ENCODE measurements around the gene CHRNA7. TPM values are rescaled to one million over a fixed set of nuclear protein-coding genes. Genes with fewer than 3 reads are reported as not detected.

Gene CHRNA7
- total RNA-seq, 2 donors from 2014 or later = 3.7 to 9.3 TPM

DNA sequence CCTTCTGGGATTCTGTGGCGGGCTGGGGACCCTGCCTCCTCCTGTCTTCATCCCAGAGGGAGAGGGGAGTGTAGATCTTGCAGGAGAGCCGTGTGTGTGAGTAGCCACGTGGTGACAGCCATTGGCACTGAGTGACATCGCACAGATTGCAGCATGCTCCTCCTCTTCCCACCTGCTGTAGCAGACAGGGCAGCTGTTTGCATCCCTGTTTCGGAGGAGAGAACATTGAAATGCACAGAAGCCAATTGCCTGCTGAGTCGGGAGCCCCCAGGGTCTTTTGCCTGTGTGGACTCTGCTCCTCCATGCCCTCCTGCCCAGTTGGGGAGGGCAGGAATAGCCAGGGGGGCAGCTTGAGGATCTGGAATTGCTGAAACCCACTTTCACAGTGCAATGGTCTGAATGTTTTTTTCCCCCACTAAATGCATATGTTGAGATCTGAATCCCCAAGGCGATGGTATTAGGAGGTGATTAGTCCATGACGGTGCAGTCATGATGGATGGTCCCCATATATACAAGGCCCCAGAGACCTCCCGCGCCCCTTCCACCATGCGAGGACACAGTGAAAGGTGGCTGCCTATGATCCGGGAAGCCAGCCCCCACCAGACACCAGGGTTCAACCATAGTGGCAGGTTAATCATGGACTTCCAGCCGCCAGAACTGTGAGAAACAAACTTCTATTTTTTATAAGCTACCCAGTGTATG lies 66.8 kb downstream of the CHRNA7 start:
- no peaks in the 10 kb centered on the region for H3K36me3 ChIP-seq
- no peak overlapping the region for H3K27ac ChIP-seq
- no peak for TF ChIP-seq POLR2AphosphoS5 (IDR thresholded peaks at IDR 0.05)
- no peak for TF ChIP-seq POLR2A (IDR thresholded peaks at IDR 0.05)
- TF ChIP-seq, protein P1, sequence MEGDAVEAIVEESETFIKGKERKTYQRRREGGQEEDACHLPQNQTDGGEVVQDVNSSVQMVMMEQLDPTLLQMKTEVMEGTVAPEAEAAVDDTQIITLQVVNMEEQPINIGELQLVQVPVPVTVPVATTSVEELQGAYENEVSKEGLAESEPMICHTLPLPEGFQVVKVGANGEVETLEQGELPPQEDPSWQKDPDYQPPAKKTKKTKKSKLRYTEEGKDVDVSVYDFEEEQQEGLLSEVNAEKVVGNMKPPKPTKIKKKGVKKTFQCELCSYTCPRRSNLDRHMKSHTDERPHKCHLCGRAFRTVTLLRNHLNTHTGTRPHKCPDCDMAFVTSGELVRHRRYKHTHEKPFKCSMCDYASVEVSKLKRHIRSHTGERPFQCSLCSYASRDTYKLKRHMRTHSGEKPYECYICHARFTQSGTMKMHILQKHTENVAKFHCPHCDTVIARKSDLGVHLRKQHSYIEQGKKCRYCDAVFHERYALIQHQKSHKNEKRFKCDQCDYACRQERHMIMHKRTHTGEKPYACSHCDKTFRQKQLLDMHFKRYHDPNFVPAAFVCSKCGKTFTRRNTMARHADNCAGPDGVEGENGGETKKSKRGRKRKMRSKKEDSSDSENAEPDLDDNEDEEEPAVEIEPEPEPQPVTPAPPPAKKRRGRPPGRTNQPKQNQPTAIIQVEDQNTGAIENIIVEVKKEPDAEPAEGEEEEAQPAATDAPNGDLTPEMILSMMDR (IDR thresholded peaks at IDR 0.05) = no peak
- 75% methylated on average over 13 of the region's 13 CpGs for WGBS
- no peak for DNase-seq (ENCODE audit: low spot score)
- H3K4me3 ChIP-seq = no peak overlapping the region
- intact Hi-C loops (cut with DNase I) = no loop called here
- H3K4me1 ChIP-seq (replicated peaks) = no peaks in the 10 kb centered on the region
- H3K9me3 ChIP-seq = no peaks in the 10 kb centered on the region
- no peaks in the 10 kb centered on the region for H3K27me3 ChIP-seq (replicated peaks; ENCODE audit: insufficient read depth)

GRCh38 chr15:32098033-32098432 lies 67.7 kb downstream of the CHRNA7 start:
- H3K27ac ChIP-seq = no peak overlapping the region
- 28% methylated on average over 7 of the region's 7 CpGs for WGBS
- H3K9me3 ChIP-seq = no peaks in the 10 kb centered on the region
- intact Hi-C loops (cut with DNase I) = no loop called here
- H3K27me3 ChIP-seq (replicated peaks; ENCODE audit: insufficient read depth) = no peaks in the 10 kb centered on the region
- TF ChIP-seq, protein P1 (IDR thresholded peaks at IDR 0.05) = no peak
- TF ChIP-seq POLR2A (IDR thresholded peaks at IDR 0.05) = no peak
- no peak for TF ChIP-seq POLR2AphosphoS5 (IDR thresholded peaks at IDR 0.05)
- no peak overlapping the region for H3K4me3 ChIP-seq
- no peaks in the 10 kb centered on the region for H3K36me3 ChIP-seq
- no peak for DNase-seq (ENCODE audit: low spot score)
- H3K4me1 ChIP-seq (replicated peaks) = no peaks in the 10 kb centered on the region

DNA sequence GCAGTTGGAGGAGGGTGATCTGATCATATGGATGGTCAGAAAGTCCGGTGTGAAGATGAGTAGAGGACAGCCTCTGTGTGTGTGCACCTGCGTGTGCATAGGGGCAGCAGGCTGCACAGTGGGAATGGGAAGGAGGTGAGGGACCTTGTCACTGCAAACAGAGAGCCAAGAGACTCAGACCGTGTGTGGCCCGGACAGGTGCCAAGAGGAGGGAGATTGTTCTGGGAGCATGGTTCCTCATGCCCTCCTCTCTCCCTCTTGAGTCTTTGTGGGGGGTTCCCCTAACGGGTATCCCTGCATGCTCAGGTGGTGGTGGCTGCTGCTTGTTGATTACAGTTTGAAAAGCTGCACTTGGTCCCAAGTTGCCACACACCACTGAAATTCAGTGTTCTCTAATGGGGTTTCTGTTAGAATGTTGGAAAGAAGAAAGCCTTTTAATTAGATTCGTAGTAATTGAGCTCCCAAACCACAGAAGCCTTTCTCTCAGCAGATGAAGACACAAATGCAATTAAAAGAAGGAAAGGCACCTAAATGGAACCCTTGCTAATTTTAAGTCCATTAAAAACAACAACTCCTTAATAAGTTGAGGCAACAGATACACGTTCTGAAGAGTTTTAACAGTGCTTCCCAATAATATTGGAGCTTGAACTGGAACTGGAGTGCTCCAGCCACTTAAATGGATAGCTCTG lies 68.9 kb downstream of the CHRNA7 start:
- intact Hi-C loops (cut with DNase I) = no loop called here
- Histone ChIP-seq H3K9me3 (no peaks in the 10 kb centered on the region), H3K4me1 (replicated peaks) (no peaks in the 10 kb centered on the region), H3K27me3 (replicated peaks; ENCODE audit: insufficient read depth) (no peaks in the 10 kb centered on the region), H3K4me3 (no peak overlapping the region), H3K27ac (no peak overlapping the region), H3K36me3 (no peaks in the 10 kb centered on the region)
- DNase-seq (ENCODE audit: low spot score) = no peak
- WGBS = 67% methylated on average over 7 of the region's 7 CpGs
- TF ChIP-seq POLR2AphosphoS5 (IDR thresholded peaks at IDR 0.05) = no peak
- TF ChIP-seq POLR2A (IDR thresholded peaks at IDR 0.05) = no peak
- TF ChIP-seq, protein P1 (IDR thresholded peaks at IDR 0.05) = no peak

- TF ChIP-seq POLR2A (IDR thresholded peaks at IDR 0.05) (no peak), POLR2AphosphoS5 (IDR thresholded peaks at IDR 0.05) (no peak)
- TF ChIP-seq, protein P1 (IDR thresholded peaks at IDR 0.05) = no peak
- H3K27ac ChIP-seq = no peak overlapping the region
- H3K4me1 ChIP-seq (replicated peaks) = no peaks in the 10 kb centered on the region
- intact Hi-C loops (cut with DNase I) = no loop called here
- DNase-seq (ENCODE audit: low spot score) = no peak
- no peaks in the 10 kb centered on the region for H3K36me3 ChIP-seq
- H3K9me3 ChIP-seq = no peaks in the 10 kb centered on the region
- H3K4me3 ChIP-seq = no peak overlapping the region
- 56% methylated on average over 10 of the region's 10 CpGs for WGBS
- H3K27me3 ChIP-seq (replicated peaks; ENCODE audit: insufficient read depth) = no peaks in the 10 kb centered on the region
Measured at GRCh38 chr15:32099956-32100684, 69.8 kb downstream of the CHRNA7 start.
